Upper lobe of left lung (tissue), 4 donors: Measurements from ENCODE around the gene CFAP300.

Source experiments
- CTCF ChIP-seq, 6 experiments: fragments of 450-650 bp in 4 of 6; fragments of 200-600 bp in 2 of 6; sonication (generic) in 2 of 6; IDR thresholded peaks; one replicate each; pipeline ENCODE4 v1.5.1; 2016 to 2019; ENCODE audit warnings: antibody characterized with exemption in 6 of 6
- EP300 ChIP-seq, 4 donors: sonication (generic); formaldehyde crosslinking; IDR thresholded peaks; one replicate each; pipeline ENCODE4 v1.5.1; 2017; ENCODE audit warnings: antibody characterized with exemption in 4 of 4, control low read depth in 2 of 4
- POLR2A ChIP-seq, 4 donors: fragments of 450-650 bp; IDR thresholded peaks; one replicate each; pipeline ENCODE4 v1.5.1; 2016 to 2017; ENCODE audit warnings: antibody characterized with exemption in 4 of 4, mild to moderate bottlenecking in 2 of 4
- POLR2AphosphoS5 ChIP-seq, 2 donors: sonication (generic); formaldehyde crosslinking; IDR thresholded peaks; one replicate each; pipeline ENCODE4 v1.5.1; 2017; ENCODE audit warnings: antibody characterized with exemption in 2 of 2

DNA sequence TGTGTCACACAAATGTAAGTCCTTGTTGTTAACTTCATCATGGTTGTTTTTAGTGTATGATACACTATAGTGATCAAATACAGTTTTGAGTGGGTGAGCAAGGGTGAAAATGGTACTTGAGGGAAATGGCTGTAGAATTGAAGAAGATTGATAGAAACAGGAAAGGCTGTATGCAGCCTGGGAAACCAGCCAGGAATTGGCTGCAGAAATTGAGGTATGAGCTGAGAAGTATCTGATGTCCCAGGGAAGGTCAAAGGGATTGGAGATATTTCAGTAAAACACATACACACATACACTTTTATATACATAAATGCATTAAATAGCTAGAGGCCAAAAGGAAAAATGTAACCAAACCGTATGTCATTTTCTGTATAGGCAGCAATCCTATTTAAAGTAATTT is 49.9 kb downstream of the CFAP300 start:
- TF ChIP-seq CTCF (IDR thresholded peaks at IDR 0.05), result no peak
- TF ChIP-seq POLR2AphosphoS5 (IDR thresholded peaks at IDR 0.05), result no peak
- no peak for TF ChIP-seq EP300 (IDR thresholded peaks at IDR 0.05)
- no peak for TF ChIP-seq POLR2A (IDR thresholded peaks at IDR 0.05)
